OCI-M2 (cell line): Measurements from ENCODE around the gene EXOC8.

Experiments used
- DNase-seq: peaks from one replicate; lab custom pipeline; 2025; ENCODE audit not compliant: unreplicated experiment; lab: John Stamatoyannopoulos, UW

Gene EXOC8

GRCh38 chr1:231337472-231338269 lies at the start of gene EXOC8:
EXOC8 (minus strand) TSS chr1:231337852; CDS start chr1:231337745, 107 bp downstream.
- DNase-seq = peak; percentile 95

- DNase-seq = no peak
These were observed 48.8 kb upstream of the EXOC8 start for GRCh38 chr1:231386466-231386865.

GRCh38 chr1:231385416-231385748 lies 47.7 kb upstream of the EXOC8 start:
- no peak for DNase-seq

- DNase-seq = no peak
These were observed 47.2 kb upstream of the EXOC8 start for GRCh38 chr1:231384696-231385415.

- no peak for DNase-seq
These were observed 45.7 kb upstream of the EXOC8 start for GRCh38 chr1:231383159-231383860.

- DNase-seq = no peak
These were observed 44.8 kb upstream of the EXOC8 start for GRCh38 chr1:231382426-231382825.

GRCh38 chr1:231381729-231382128 lies 44.1 kb upstream of the EXOC8 start:
- no peak for DNase-seq

- DNase-seq = no peak
These were observed 39.4 kb upstream of the EXOC8 start for GRCh38 chr1:231376875-231377549.

GRCh38 chr1:231376101-231376500 lies 38.4 kb upstream of the EXOC8 start:
- DNase-seq = no peak

- no peak for DNase-seq
These were observed 36.7 kb upstream of the EXOC8 start for GRCh38 chr1:231374394-231374793.

- no peak for DNase-seq
These were observed 34.8 kb upstream of the EXOC8 start for GRCh38 chr1:231372501-231372900.

- DNase-seq = no peak
These were observed 31.6 kb upstream of the EXOC8 start for GRCh38 chr1:231369282-231369681.

GRCh38 chr1:231364192-231364591 lies 26.5 kb upstream of the EXOC8 start:
- DNase-seq = no peak

GRCh38 chr1:231363624-231364023 lies 26.0 kb upstream of the EXOC8 start:
- DNase-seq = no peak

GRCh38 chr1:231362325-231362724 lies 24.7 kb upstream of the EXOC8 start:
- no peak for DNase-seq

GRCh38 chr1:231359113-231359512 lies 21.5 kb upstream of the EXOC8 start:
- no peak for DNase-seq

GRCh38 chr1:231357831-231358354 lies 20.2 kb upstream of the EXOC8 start:
- no peak for DNase-seq

- DNase-seq = no peak
These were observed 19.6 kb upstream of the EXOC8 start for GRCh38 chr1:231357187-231357772.

- DNase-seq = no peak
These were observed 17.5 kb upstream of the EXOC8 start for GRCh38 chr1:231355171-231355570.

GRCh38 chr1:231354330-231355020 lies 16.8 kb upstream of the EXOC8 start:
- DNase-seq = peak; percentile 2
